Esophagus muscularis mucosa (tissue), 4 donors: ENCODE data around the gene THSD7A. TPM values are rescaled to one million over a fixed set of nuclear protein-coding genes. Genes with fewer than 3 reads are reported as not detected.

Source experiments
- DNase-seq: peaks from one replicate; pipeline ENCODE4 v3.0.0-alpha.2; 2017; ENCODE audit errors: extremely low spot score
- H3K27ac ChIP-seq, 4 donors: fragments of 200-600 bp; sonication (generic); replicated peaks in 1 of 4; 1 replicate in 3 of 4; 2 replicates in 1 of 4; pipeline ENCODE4 v1.5.1; 2016 to 2019; ENCODE audit warnings: mild to moderate bottlenecking in 1 of 4
- H3K27me3 ChIP-seq, 4 donors: fragments of 200-600 bp; sonication (generic); one replicate each; pipeline versions ENCODE4 v1.5.1 to v1.6.0; 2016 to 2019
- H3K36me3 ChIP-seq, 4 donors: fragments of 200-600 bp; sonication (generic); one replicate each; pipeline ENCODE4 v1.5.1; 2016 to 2019
- H3K4me1 ChIP-seq, 4 donors: fragments of 200-600 bp; sonication (generic); one replicate each; pipeline ENCODE4 v1.5.1; 2016 to 2019
- H3K4me3 ChIP-seq, 4 donors: fragments of 200-600 bp; sonication (generic); 1 replicate in 2 of 4; 2 replicates in 2 of 4; pipeline ENCODE4 v1.5.1; 2016 to 2019; ENCODE audit warnings: mild to moderate bottlenecking in 4 of 4, moderate library complexity in 1 of 4
- H3K9me3 ChIP-seq, 4 donors: fragments of 200-600 bp; sonication (generic); 1 replicate in 3 of 4; 2 replicates in 1 of 4; pipeline ENCODE4 v1.5.1; 2016 to 2019
- EP300 ChIP-seq: sonication (generic); formaldehyde crosslinking; IDR thresholded peaks from one replicate; pipeline ENCODE4 v1.6.1; 2017; ENCODE audit warnings: antibody characterized with exemption
- POLR2A ChIP-seq: fragments of 450-650 bp; IDR thresholded peaks from one replicate; pipeline ENCODE4 v1.6.1; 2017; ENCODE audit warnings: antibody characterized with exemption, moderate library complexity, mild to moderate bottlenecking, low read depth
- POLR2AphosphoS5 ChIP-seq, 2 donors: sonication (generic); formaldehyde crosslinking; IDR thresholded peaks; one replicate each; pipeline ENCODE4 v1.6.1; 2017; ENCODE audit warnings: antibody characterized with exemption in 2 of 2
- WGBS: methylation state at CpG from one replicate; pipeline ENCODE4 v1.1.5; 2018; 5-methylcytosine and 5-hydroxymethylcytosine counted together
- intact Hi-C: fragments of 100-400 bp; cut with DNase I; formaldehyde crosslinking; loops from one replicate; pipeline ENCODE4 v1.15.1; 2023
- total RNA-seq, 4 donors: library from RNA; depleted of rRNA; stranded (reverse); fragments of >200 nt; gene quantifications; one replicate each; pipeline versions ENCODE4 v1.1.0 to v1.2.1, GENCODE V29; 2016
- TF ChIP-seq, protein P1 (sequence below), 3 experiments: fragments of 200-600 bp in 2 of 3; fragments of 450-650 bp in 1 of 3; sonication (generic) in 2 of 3; IDR thresholded peaks; one replicate each; pipeline ENCODE4 v1.5.1; 2017 to 2019; ENCODE audit warnings: antibody characterized with exemption in 3 of 3, mild to moderate bottlenecking in 2 of 3, moderate library complexity in 1 of 3

Gene THSD7A
- total RNA-seq, 4 donors from 2014 or later, result 1.2 to 3.8 (median 2.8) TPM

DNA sequence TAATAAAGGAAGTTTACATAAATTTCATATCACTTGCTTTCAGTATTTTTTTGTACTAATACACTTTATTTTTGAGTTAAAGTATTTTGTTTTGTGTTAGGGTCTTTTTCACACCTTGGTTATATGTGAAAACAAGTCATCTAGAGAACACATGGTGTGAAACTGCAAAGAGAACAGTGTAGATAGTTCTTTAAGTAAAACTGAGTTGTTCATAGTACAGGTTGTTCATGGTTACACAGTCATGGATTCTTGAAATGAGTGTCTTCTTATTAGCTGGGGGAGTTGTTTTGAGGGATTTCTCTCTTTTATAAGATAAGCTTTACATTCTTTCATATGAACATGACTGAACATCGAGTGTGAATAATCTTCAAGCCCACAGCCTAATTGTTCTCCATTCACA lies 244.2 kb downstream of the THSD7A start:
- peaks cover 0 to 22% (median 14%) of the 10 kb centered on the region in 4 donors for H3K4me1 ChIP-seq
- intact Hi-C loops, result no loop called here
- TF ChIP-seq POLR2AphosphoS5 (IDR thresholded peaks at IDR 0.05), result no peak
- TF ChIP-seq, protein P1, sequence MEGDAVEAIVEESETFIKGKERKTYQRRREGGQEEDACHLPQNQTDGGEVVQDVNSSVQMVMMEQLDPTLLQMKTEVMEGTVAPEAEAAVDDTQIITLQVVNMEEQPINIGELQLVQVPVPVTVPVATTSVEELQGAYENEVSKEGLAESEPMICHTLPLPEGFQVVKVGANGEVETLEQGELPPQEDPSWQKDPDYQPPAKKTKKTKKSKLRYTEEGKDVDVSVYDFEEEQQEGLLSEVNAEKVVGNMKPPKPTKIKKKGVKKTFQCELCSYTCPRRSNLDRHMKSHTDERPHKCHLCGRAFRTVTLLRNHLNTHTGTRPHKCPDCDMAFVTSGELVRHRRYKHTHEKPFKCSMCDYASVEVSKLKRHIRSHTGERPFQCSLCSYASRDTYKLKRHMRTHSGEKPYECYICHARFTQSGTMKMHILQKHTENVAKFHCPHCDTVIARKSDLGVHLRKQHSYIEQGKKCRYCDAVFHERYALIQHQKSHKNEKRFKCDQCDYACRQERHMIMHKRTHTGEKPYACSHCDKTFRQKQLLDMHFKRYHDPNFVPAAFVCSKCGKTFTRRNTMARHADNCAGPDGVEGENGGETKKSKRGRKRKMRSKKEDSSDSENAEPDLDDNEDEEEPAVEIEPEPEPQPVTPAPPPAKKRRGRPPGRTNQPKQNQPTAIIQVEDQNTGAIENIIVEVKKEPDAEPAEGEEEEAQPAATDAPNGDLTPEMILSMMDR (IDR thresholded peaks at IDR 0.05), result no peak
- no peak for TF ChIP-seq EP300
- TF ChIP-seq POLR2A, result no peak
- H3K27ac ChIP-seq, result no peak overlapping the region
- DNase-seq, result no peak
- H3K9me3 ChIP-seq, result no peaks in the 10 kb centered on the region
- no peak overlapping the region for H3K4me3 ChIP-seq
- no peaks in the 10 kb centered on the region for H3K36me3 ChIP-seq
- no peaks in the 10 kb centered on the region for H3K27me3 ChIP-seq
- 76% methylated on average over 1 of the region's 1 CpG for WGBS

- WGBS, result 89% methylated on average over 2 of the region's 2 CpGs
- intact Hi-C loops, result no loop called here
Measured at GRCh38 chr7:11587048-11587447, 244.9 kb downstream of the THSD7A start.

DNA sequence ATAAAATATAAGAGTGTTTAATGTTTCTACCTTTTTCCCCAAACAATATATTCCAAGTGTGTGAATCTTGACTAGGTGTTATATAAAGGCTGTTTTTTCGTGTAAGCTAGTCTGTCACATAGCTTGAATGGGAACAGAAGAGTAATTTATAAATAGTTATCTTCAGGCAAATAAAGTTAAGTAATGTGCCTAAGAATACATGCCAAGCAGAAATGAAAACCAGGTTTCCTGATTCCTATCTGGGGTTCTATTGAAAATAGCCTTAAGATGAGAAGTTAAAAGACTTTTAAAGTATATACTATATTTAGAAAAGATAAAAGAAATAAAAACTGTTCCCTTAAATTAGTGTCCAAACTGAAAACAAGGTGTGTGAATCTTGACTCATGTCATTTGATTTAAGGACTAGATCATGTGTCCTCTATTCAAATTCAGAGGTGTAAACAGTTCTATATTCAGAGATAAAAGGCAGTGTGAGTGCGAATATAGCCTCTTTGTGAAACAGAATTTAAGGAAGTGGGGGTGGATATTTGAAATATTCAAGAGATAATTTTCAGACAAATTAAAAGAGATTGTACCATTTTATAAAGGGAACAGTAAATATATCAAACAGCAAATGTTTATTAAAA lies 247.5 kb downstream of the THSD7A start:
- 16% methylated on average over 2 of the region's 2 CpGs for WGBS
- Histone ChIP-seq H3K4me1 (peaks cover 0 to 15% (median 14%) of the 10 kb centered on the region in 4 donors), H3K27ac (no peak overlapping the region), H3K36me3 (no peaks in the 10 kb centered on the region), H3K9me3 (no peaks in the 10 kb centered on the region), H3K27me3 (no peaks in the 10 kb centered on the region), H3K4me3 (no peak overlapping the region)
- TF ChIP-seq POLR2AphosphoS5 (IDR thresholded peaks at IDR 0.05), result no peak
- no peak for TF ChIP-seq EP300
- no peak for TF ChIP-seq POLR2A
- TF ChIP-seq, protein P1 (IDR thresholded peaks at IDR 0.05), result no peak
- intact Hi-C loops, result no loop called here
- no peak for DNase-seq

More at GRCh38 chr7:11587048-11587447, 244.9 kb downstream of the THSD7A start:
- no peak for DNase-seq
- no peak overlapping the region for H3K27ac ChIP-seq
- no peaks in the 10 kb centered on the region for H3K9me3 ChIP-seq
- no peak overlapping the region for H3K4me3 ChIP-seq
- H3K4me1 ChIP-seq, result peaks cover 0 to 15% (median 14%) of the 10 kb centered on the region in 4 donors
- H3K27me3 ChIP-seq, result no peaks in the 10 kb centered on the region
- TF ChIP-seq POLR2A (no peak), EP300 (no peak), POLR2AphosphoS5 (IDR thresholded peaks at IDR 0.05) (no peak)
- TF ChIP-seq, protein P1 (IDR thresholded peaks at IDR 0.05), result no peak
- H3K36me3 ChIP-seq, result no peaks in the 10 kb centered on the region

DNA sequence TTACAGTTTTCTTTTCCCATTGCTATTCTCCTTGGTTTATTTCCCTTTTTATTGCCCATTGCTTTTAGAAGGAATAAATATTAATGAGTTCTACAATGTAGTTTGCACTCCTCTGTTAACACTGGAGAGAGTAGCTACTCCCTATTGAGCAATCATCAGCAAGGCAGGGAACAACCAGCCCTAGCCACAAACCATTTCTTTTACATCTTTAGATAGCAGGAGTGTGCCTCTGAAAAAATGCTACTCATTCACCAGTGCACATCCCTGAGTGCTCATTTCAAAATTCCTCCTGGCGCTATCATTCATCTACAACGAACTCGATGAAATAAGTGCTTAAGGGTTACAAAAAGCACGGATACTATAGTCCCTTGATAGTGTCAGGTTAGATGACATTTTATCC lies 252.9 kb downstream of the THSD7A start:
- whole genome bisulfite sequencing, result 95% methylated on average over 4 of the region's 4 CpGs
- TF ChIP-seq EP300 (no peak), POLR2A (no peak), POLR2AphosphoS5 (IDR thresholded peaks at IDR 0.05) (no peak)
- TF ChIP-seq, protein P1 (IDR thresholded peaks at IDR 0.05), result no peak
- DNase-seq, result no peak
- Histone ChIP-seq H3K27me3 (no peaks in the 10 kb centered on the region), H3K4me1 (peaks cover 0 to 5% (median 4%) of the 10 kb centered on the region in 4 donors), H3K36me3 (no peaks in the 10 kb centered on the region), H3K27ac (no peak overlapping the region), H3K9me3 (no peaks in the 10 kb centered on the region), H3K4me3 (no peak overlapping the region)
- intact Hi-C loops, result no loop called here

DNA sequence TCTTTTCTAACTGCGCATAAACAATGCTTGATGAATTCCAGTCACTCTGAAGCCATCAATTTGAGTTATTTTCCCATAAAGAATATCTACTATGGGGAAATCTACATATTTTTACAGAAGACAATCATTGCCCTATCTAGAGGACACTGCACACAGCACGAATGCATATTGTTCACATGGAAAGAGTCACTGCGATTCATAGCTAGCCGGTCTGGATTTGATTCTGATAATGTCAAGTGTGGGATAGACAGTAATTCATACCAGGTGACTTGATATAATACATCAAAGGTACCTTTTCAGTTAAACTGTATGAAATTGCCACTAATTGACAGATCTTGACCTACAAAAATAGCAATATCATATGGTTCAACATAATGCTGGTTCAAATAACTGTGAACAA lies 255.7 kb downstream of the THSD7A start:
- H3K9me3 ChIP-seq, result no peaks in the 10 kb centered on the region
- intact Hi-C loops, result no loop called here
- no peak overlapping the region for H3K27ac ChIP-seq
- no peak for DNase-seq
- WGBS, result 92% methylated on average over 4 of the region's 4 CpGs
- H3K4me3 ChIP-seq, result no peak overlapping the region
- H3K4me1 ChIP-seq, result no peaks in the 10 kb centered on the region
- H3K27me3 ChIP-seq, result no peaks in the 10 kb centered on the region
- TF ChIP-seq POLR2A (no peak), EP300 (no peak), POLR2AphosphoS5 (IDR thresholded peaks at IDR 0.05) (no peak)
- TF ChIP-seq, protein P1 (IDR thresholded peaks at IDR 0.05), result no peak
- no peaks in the 10 kb centered on the region for H3K36me3 ChIP-seq
